ENCODE measurements around the gene SCFD2.
A peak's percentile ranks its signal among the peaks of the same experiment; 100 is the strongest.

SCFD2 gene

DNA sequence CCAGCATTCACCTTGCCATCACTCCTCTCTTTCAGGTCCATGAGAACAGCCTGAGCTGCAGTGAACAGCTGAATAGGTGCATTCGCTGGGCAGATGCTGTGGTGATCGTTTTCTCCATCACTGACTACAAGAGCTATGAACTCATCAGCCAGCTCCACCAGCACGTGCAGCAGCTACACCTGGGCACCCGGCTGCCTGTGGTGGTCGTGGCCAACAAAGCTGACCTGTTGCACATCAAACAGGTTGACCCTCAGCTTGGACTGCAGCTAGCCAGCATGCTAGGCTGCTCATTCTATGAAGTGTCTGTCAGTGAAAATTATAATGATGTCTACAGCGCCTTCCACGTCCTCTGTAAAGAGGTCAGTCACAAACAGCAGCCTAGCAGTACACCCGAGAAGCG lies 500.6 kb downstream of the SCFD2 start:
- DNase-seq = no peak

DNA sequence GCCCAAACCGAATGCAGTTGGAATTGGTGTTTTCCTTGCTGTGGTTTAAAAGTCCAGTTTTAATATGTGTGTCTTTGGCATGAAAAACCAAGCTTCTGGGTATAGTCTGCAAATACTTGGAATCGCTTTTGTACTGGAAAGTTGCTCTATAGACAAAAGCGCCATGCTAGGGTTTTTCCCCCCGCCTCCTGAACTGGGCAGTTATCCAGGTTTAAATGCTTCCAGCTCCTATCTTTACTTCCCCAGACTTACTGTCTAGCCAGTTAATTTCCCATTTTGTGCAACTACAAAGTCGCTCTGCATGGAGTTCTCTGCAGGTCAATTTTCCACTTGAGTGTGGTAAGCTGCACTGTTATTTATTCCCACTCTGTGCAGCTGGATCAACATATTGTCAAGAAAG lies 501.1 kb downstream of the SCFD2 start:
- no peak for DNase-seq

DNA sequence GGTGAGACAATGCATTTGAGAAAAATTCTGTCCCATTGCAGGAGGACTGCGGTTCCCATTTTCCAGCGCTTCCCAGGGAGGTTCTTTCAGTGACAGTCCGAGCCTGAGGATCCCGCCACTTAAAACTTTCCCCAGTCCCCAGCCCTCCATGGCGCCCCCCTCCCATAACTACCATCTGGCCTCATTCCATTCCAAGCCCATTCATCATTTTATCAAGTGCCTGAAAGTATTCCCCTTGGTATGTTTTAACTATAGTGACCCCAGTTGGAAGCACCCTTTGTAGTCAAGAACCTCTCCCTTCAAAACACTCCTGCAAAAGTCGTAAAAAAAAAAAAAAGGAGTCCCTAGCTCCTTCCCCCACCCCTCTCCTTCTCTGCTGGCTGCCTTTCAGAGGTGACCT lies 502.5 kb downstream of the SCFD2 start:
- no peak for DNase-seq

DNA sequence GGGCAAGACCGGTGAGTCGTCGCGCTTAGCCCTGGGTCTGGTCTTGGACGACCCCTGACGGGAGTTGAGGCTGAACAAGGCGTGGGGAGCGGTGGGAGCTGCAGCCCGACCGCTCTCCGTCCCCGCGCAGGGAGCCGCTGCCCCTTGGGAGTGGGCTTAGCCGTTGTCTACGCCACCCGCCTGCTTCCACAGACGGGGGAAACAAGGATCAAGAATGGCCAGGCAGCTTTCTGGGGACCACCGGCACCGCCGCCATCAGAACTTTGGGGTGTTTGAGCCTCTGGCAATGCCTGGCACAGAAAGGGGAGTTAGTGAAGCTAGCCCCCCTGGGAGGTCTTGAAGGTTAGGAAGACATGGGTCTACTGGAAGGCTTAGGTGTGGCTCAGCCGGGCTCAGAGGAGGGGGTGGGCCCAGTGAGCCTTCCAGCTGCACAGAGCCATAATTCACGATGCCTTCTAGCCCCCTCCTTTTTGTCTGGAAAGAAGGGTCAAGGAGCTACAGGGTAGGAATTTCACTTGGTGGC lies 503.2 kb downstream of the SCFD2 start:
- DNase-seq = no peak

DNA sequence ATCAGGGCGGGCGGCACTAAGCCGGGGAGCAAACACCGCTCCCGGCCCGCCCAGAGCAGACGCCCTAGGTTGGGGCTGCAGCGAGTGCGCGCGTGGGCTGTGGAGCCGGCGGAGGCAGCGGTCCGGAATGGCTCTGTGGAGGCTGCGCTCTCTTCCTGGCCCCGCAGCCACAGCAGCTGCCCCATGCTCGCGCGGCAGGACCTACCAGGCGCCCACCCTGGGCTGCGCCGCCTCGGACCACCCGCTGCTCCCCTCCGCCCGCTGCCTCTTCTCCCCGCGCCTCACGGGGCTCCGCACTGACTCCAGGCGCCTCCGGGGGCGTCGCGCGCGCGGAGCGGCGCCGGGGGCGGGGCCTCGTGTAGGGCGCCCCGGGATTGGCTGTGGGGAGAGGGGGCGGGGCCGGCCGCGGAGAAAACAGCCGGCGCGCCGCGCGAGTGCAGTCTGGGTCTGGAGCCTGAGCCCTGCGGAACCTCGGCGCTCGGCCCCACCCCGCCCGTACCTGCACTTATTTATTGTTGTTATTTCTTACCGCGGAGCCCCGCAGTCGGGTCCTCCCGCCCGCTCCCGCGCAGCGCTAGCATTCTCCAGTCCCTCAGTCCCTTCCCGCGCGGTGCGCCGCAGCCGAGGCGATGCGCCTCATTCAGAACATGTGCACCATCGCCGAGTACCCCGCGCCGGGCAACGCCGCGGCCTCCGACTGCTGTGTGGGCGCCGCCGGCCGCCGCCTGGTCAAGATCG lies 503.8 kb downstream of the SCFD2 start, which contains the start of gene RASL11B:
RASL11B (plus strand) TSS at position 439 of the 738 bp plus-strand sequence; CDS start at position 630, 191 bp downstream.
- peak; percentile 95 for DNase-seq

DNA sequence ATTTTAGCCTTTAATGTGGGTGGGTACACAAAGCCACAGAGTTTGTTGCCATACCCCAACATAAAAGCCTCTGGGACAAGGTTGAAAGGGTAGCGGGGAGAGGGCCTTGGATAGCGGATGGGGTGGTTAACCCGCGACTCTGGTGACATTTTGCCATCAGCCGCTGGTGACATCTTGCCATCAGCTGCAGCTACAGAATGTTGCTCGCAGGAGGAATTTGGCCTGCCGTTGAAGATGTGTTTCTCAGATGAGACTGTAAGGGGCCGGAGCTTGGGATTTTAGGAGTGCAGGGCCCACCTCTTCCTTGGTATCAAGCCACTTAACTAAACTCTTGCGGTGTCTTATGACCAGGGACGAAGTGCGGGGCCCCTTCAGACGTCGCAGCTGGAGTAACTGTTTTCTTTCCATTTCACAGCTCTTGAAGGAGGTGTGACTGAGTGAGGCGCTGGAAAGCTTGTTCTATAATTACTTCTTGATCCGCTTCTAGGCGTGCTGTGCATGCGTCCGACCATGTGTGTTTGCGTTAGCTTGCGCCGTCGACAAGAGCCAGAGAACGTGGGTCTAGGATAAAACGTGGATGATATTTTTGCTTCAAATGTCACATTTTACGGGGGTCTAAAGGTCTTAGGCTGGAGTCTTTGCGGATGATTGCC lies 504.6 kb downstream of the SCFD2 start:
- DNase-seq = no peak

DNA sequence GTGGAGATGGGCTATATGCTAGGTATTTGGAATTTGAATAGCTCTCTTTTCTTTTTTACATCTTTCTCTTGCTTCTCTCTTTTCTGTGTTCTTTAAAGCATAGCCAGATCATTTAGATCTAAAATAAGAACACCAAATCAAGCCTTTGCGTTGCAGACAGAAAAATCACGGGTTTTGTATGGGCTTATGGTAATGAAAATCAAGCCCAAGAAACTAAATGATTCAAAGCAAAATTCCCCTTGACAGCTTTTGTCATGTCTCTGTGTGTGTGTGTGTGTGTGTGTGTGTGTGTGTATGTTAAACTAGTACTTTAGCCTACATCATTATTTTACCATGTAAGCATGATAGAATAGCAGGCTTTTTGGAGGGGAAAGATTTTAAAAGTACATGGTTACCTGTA lies 505.5 kb downstream of the SCFD2 start:
- DNase-seq = no peak

DNA sequence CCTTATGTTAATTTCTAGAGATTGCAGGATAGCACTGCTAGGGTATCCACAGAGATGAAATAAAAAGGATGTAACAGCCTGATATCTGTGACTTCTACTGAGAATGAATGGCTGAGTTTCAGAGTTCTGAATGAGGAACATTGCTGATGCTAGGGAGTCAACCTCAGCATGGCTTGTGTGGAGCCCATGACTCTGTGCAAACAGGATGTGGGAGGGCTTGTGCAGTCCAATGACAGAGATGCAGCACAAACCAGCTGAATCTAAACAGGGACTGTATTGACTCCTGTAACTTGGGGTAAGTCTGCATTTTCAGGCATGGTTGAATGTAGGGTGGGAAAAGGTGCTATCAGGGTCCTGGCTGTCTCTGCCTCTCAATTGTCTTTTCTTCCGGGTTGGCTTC lies 509.1 kb downstream of the SCFD2 start:
- DNase-seq = no peak

DNA sequence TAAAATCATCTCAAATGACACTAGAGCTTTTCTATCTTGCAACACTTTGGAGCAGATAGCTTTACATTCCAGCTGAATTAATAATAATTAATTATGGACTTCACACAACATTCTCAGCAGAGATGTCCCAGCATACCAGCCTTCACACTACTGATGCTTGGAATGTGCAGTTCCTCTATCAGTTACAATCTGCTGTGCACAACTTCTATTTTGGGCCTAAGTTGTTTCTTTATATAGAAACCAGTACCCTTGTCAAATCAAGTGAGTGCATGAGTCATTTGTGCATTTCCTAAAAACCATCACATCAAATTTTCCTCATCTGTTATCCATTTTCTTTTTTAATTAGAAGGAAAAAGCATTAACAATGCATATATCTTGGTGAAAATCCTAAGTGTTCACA lies 512.5 kb downstream of the SCFD2 start:
- DNase-seq = no peak

DNA sequence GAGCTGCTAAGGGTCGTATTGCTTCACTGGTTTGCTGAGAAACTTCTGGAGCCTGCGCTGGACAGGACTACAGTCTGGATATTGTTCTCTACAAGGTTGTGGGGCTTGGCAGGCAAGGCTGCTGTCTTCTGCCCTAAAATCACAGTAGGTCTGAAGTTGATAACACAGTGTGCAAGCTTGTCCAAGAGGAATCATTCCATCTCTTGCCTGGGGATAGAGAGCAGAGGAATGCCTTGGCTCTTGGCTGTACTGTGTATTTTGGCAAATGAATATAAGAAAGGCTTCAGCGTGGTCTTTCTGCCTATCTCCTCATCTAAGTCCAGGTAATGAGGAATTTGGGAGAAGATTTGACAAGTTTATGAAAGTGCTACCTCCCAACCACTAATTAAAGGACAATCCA lies 513.1 kb downstream of the SCFD2 start:
- no peak for DNase-seq

DNA sequence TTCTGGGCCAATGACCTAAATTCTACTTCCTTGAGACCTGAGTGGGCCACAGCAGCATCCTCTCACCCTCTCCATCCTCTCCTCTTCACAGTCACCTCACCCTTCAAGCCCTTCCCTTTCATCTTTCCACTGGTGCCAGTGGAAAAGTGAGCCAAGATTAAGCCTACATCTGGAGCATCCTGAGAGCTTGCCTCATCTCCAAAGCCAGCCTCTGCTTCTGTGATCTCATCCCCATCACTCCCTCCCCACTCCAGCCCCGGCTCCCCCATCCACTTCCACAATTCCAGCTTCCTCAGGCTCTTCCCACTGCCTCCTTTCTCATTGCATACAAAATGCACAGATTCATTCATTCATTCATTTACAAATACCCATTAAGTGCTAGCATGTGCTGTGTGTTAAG lies 513.8 kb downstream of the SCFD2 start:
- DNase-seq = no peak

DNA sequence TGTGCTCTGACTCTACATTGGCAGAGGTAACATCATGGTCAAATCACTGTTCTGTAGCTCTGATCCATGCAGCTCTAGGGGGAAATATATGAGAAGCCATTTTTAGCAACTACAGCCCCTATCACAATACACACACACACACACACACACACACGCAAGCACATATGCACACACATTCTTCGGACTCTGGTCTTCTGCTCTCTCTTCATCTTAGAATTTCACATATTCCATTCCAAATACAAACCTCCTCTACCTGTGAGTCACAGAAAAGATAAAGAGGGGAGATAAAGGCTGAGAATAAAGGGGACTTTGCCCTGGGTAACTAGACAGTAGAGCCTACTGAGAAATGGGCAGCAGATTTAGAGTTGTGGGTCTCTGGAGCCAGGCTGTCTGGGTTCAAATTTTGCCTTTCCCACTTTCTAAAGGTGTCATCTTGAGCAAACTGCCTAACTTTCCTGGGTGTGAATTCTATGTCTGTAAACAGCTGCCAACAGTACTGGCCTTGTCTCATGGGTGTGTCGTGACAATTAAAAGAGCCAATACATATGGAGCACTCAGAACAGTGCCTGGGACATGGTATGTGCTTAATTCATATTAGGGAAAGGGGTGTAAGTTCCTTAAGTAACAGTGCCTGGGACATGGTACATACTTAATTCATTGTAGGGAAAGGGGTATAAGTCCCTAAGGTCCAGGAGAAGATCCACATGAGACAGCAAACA lies 515.3 kb downstream of the SCFD2 start:
- no peak for DNase-seq

DNA sequence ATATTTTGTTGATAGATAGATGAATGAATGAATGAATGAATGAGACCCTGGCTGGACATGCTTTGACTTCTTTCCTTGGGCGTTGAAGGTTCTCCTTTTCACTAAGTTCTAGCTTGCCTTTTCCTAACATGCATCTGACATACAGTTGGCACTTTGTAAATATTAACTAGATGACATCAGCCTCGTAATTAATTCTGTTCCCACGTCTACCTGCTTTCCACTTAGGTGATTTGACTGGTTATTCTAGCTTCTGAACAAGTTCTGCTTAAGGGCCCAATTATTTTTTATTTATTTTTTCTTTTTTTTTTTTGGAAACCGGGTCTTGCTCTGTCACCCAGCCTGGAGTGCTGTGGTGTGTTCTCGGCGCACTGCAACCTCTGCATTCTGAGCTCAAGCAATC lies 517.6 kb downstream of the SCFD2 start:
- DNase-seq = no peak

DNA sequence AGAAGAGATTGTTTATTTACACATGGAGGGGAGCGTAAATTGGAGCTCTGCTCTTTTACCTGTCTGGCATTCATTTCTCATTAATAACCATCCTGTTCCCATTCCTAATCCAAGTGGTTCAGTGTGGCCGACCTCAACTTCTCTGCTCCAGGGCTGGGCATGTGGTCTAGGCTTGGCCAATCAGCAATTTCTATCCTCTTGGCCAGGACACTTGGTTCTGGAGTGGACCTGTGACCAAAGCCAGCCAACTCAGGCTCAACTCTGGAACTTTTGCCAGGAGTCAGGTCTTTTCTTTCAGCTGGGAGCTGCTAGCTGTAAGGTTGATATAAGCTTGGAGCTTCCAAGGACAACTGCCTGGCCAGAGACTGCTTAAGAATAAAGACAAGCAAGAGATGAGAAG lies 519.4 kb downstream of the SCFD2 start:
- no peak for DNase-seq

DNA sequence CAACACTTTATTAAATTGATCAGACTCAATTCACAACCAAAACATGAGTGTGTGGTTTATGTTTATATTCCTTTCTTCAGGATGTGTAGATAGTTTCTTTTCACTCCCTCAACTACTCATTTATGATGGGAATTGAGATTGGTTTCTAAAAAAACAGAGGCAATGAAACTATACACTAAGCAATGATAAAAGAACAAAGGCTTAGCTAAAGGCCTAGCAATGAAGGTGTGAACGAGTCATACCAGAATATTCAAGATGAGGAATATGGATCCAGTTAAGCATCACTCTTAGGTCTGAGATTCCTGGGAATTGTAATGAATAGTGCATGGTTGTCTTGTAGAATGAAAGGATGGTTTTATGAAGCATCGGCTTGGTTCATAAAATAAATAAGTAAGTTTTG lies 521.3 kb downstream of the SCFD2 start:
- no peak for DNase-seq

DNA sequence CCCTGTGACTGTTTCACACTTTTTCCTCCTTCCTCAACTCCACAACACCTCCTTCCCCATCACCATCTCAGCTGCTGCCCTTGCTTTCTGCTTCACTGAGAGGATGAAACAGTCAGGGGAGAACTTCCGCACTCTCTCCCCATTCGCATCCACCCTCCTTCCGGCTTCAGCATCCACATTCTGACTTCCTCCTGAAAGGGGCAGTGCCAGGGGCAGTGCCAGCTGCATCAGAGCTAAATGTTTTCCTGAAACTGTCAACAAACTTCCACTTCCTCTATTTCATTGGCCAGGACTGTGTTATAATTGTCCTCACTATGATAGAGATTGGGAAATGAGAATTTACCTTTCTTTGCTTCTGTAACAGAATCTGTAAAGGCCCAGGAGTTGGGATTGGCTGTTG lies 521.9 kb downstream of the SCFD2 start:
- DNase-seq = no peak

DNA sequence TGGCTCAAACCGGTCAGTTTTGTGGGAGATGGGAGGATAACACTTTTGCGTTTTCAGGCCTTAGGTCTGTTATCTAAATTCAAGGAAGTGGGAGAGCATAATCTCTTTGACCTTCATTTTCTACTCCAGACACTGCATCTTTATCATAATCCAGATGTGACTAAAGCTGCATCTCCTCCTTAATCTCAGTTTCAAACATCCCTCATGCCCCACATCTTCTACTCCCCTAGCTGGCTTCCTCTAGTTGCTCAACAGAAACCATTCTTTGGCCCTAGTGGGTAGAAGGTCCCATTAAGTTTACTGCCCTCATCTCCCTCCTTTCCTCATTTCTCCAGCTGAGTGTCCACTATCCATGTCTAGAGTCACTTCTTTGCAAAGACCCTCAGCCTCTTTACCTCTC lies 522.5 kb downstream of the SCFD2 start:
- no peak for DNase-seq

DNA sequence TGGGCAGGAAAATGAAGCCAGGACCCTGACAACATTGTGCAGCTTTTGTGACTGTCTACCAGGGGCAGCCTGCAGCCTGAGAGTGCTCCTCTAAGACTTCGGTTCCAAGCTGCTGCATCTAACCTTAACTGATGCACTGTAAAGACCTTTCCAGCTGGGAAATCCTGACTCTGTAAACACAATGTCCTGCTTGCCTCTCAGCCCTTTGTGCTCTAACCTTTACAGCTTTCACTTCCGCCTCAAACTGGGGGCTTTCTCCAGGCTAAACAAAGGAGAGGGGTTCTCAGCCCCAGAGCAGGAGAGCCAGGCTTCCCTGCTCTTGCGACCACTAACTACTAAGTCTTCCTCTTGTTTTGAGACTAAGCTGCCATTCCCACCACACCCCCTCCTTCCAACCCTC lies 523.1 kb downstream of the SCFD2 start:
- no peak for DNase-seq

DNA sequence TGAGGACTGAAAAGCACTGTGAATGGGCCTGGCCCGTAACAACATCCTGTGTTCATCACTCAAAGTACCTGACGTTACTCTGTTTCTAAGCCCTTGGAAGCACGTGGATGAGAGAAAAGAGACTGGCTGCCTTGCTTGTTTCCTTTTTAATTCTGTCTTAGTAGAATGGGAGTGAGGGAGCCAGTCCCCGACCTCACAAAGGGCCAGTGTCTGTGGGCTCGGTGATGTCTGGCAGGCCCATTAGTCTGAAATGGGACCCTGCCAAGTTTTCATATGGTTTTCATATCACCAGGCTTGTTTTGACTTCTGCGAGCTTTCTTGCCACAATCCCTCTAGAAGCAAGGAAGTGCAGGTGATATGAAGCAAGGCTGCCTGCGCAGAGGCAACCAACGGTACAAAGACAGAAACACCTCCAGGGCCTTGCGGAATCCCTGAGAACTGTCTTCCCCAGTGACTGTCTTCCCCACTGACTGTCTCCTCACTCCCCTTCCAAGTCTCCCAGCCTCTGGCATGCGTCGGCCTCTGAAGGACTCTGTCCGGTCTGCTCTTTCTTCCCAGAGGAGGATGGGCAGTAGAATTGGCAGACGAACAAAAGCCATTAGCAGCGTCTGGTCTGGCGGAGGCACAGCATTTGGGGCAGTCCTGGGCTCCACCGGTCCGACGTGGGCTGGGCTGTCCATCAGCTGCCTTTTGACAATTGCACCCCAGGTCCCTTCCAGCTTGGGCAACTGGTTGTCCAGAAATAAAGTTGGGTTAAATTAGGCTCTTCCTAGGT lies 524.0 kb downstream of the SCFD2 start:
- no peak for DNase-seq

DNA sequence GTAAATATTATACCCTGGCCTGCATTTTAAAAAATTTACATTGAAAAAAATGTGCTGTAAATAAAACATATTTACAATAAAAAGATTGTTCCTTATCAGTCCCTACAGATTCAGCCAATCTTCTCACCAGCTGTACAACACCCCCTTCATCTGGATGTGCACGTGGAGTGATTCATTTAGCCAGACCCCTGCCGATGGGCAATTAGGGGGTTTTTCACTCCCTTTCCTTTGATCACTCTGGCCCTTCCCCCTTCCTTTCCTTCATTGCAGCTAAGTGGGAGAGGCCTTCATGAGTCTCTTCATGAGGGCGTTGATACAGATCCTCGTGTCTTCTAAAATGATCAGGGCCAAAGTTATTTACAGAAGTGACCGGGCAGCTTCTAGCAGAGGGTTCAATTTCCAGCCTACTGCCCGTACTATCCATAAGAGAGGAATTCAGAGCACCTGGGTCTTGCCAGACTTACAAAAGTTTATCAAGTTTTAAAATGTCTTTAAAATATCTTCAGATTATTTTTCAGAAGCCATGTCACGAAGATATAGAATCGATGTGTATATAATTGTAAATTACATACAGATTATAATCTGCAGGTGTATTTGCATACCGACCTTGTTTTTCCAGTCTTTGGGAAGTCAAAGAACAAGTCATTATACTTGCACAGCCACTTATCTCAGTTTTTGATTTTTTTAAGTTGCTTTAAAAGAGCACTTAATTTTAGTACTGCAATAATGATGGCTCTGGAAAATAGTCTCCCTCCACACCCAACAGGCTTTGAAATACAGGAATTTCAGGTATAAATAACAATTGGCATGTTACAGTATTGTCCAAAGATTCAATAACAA lies 525.1 kb downstream of the SCFD2 start:
- DNase-seq = no peak

DNA sequence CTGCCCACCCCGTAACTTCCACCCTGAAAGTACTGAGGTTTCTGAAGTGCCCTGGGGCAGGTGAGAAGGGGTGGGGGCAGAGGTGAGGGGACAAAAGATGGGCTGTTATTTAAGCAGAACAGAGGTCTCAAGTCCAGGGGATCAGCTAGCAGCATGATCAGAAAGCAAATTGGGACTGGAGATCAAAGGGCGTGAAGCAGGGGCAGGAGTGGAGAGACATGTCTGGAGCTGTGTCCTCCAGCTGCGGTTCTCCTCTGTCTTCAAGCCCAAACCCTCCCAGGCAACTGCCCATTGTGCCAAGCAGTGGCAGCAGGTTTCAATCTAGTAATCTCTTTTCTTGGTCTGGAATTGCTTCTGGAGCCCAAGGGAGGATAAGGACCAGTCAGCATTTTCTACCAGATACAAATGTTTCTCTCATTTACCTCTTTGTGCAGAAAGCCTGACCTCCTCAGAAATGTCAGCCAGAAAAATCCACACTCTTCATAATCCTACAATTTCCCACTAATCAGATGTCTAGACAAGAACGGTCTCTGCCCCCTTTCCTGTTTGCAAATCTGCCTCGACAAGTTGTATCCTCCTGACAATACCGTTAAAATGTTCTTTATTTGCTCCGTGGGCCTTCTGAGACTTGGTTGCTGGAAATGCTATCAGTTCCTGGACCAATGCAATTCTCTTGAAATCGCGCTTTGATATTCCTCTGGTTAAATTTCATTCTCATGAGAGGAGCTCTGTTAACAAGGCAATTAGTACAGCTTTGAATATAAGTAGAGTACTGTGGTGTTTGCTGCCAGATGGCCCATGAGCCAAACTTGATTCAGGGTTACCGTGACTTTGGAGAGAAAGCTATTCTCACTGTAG lies 526.9 kb downstream of the SCFD2 start:
- DNase-seq = no peak
